ENCODE data around the gene PATJ.

DNA sequence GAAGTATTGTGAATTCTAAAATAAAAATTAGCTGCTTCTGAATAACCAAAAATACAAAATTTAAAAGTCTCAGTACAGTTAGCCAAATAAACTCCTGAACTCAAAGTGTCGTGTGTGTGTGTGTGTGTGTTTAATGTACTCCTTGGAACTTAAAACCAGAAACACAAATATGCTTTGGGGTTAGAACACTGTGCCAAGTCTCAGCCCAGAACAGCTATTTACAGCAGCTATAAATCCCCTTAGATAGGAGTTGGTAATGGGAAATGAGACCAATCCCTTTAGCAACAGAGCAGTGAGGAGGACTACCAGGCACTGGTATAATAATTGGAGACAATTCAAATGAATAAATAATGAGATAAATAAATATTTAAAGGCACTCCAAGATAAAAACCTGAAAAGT lies 83.1 kb downstream of the PATJ start:
- TF ChIP-seq, protein P1, sequence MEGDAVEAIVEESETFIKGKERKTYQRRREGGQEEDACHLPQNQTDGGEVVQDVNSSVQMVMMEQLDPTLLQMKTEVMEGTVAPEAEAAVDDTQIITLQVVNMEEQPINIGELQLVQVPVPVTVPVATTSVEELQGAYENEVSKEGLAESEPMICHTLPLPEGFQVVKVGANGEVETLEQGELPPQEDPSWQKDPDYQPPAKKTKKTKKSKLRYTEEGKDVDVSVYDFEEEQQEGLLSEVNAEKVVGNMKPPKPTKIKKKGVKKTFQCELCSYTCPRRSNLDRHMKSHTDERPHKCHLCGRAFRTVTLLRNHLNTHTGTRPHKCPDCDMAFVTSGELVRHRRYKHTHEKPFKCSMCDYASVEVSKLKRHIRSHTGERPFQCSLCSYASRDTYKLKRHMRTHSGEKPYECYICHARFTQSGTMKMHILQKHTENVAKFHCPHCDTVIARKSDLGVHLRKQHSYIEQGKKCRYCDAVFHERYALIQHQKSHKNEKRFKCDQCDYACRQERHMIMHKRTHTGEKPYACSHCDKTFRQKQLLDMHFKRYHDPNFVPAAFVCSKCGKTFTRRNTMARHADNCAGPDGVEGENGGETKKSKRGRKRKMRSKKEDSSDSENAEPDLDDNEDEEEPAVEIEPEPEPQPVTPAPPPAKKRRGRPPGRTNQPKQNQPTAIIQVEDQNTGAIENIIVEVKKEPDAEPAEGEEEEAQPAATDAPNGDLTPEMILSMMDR (IDR thresholded peaks at IDR 0.05): no peak
- TF ChIP-seq JUND (IDR thresholded peaks at IDR 0.05) (no peak), NFIC (IDR thresholded peaks at IDR 0.05; ENCODE audit: borderline replicate concordance) (no peak), YY1 (IDR thresholded peaks at IDR 0.05; ENCODE audit: low read depth) (no peak), EP300 (IDR thresholded peaks at IDR 0.05; ENCODE audit: borderline replicate concordance in 1 of 2, low read depth in 1 of 2, low read length in 1 of 2) (no peak), POLR2AphosphoS5 (IDR thresholded peaks at IDR 0.05; ENCODE audit: low read depth, low read length) (no peak), NRF1 (IDR thresholded peaks at IDR 0.05; ENCODE audit: low read depth, low read length) (no peak)
- TF ChIP-seq, protein P2, sequence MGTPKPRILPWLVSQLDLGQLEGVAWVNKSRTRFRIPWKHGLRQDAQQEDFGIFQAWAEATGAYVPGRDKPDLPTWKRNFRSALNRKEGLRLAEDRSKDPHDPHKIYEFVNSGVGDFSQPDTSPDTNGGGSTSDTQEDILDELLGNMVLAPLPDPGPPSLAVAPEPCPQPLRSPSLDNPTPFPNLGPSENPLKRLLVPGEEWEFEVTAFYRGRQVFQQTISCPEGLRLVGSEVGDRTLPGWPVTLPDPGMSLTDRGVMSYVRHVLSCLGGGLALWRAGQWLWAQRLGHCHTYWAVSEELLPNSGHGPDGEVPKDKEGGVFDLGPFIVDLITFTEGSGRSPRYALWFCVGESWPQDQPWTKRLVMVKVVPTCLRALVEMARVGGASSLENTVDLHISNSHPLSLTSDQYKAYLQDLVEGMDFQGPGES (IDR thresholded peaks at IDR 0.05; ENCODE audit: low read depth, low read length): no peak

All from SK-N-SH (cell line).